GM19395 (cell line): ENCODE measurements around the gene ANKRD17.
"Not testable (repeated sequence)": the region's sequence is repeated elsewhere in the genome, so short reads cannot be mapped to it uniquely, and the experiment has no call there.

Experiments
- ATAC-seq: cut with Tn5 transposase; IDR thresholded peaks from one replicate; pipeline ENCODE4 v1.9.1; 2021; ENCODE audit warnings: mild to moderate bottlenecking, moderate library complexity; ENCODE audit not compliant: unreplicated experiment

ANKRD17 gene

DNA sequence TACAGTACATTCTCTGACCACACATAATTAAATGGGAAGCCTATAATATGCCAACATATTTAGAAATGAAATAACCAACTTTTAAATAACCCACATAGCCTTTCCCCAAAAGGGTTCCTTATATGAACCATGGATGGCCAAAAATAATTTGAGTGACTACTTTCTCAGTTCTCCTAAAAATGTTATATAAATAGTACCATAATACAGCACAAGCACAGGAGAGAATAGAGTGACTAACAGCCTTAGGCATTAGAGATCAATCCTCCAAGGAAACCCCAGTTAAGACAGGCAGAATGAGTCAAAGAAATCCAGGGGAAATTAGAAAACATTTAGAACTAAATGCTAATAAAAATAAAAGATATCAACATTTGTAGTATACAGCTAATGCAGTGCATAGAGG, 50.2 kb downstream of the ANKRD17 start:
- no peak for ATAC-seq

- no peak for ATAC-seq
Measured at GRCh38 chr4:73206236-73206635, 52.4 kb downstream of the ANKRD17 start.

DNA sequence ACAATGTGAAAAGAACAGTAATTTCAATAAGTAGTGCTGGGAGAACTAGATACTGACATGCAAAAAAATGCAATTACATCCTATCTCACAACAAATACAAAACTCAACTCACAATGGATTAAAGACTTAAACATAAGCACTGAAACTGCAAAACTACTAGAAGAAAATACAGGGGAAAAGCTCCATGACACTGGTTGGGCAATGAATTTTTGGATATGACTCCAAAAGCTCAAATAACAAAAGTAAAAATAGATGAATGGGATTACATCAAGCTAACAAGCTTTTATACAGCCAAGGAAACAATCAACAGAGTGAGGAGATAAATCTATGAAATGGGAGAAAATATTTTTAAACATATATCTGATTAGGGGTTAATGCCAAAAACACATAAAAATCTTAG, 53.1 kb downstream of the ANKRD17 start:
- ATAC-seq = no peak

DNA sequence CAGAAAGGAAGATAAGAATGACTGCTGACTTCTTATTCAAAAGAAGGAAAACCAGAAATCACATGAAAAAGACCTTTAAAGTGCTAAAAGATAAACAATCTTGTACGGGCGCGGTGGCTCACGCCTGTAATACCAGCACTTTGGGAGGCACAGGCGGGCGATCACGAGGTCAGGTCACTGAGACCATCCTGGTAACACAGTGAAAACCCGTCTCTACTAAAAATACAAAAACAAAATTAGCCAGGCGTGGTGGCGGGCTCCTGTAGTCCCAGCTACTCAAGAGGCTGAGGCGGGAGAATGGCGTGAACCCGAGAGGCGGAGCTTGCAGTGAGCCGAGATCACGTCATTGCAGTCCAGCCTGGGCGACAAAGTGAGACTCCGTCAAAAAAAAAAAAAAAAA, 54.6 kb downstream of the ANKRD17 start:
- ATAC-seq = not testable (repeated sequence)

- ATAC-seq = no peak
Measured at GRCh38 chr4:73197220-73197619, 61.4 kb downstream of the ANKRD17 start.

GRCh38 chr4:73194064-73194463, 64.5 kb downstream of the ANKRD17 start:
- ATAC-seq = no peak

DNA sequence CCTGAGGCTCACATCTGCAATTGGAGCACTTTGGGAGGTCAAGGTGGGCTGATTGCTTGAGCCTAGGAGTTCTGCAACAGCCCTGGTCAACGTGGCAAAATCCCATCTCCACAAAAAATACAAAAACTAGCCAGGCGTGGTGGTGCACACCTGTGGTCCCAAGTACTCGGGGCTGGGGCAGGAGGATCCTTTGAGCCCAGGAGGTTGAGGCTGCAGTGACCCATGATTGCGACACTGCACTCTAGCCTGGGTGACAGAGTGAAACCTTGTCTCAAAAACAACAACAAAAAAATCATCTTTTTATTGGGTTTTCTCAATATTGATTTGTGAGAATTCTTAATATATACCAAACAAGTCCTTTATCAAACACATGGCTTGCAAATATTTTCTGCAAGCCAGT, 64.9 kb downstream of the ANKRD17 start:
- ATAC-seq = peak; percentile 24

DNA sequence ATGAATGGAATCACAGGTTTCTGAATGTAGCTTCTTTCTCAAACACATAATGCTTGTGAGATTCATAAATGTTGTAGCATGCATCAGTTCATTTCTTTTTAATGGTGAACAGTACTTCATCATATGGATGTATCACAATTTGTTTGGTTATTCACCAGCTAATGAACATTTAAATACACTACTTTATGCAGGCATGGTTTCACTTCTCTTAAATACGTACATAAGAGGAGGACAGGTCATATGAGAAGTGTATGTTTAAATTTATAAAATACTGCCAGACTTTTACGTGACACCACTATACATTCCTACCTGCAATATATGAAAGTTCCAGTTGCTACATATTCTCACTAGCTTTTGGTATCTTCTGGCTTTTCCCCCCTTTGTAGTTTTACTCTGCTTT, 65.4 kb downstream of the ANKRD17 start:
- peak; percentile 83 for ATAC-seq

DNA sequence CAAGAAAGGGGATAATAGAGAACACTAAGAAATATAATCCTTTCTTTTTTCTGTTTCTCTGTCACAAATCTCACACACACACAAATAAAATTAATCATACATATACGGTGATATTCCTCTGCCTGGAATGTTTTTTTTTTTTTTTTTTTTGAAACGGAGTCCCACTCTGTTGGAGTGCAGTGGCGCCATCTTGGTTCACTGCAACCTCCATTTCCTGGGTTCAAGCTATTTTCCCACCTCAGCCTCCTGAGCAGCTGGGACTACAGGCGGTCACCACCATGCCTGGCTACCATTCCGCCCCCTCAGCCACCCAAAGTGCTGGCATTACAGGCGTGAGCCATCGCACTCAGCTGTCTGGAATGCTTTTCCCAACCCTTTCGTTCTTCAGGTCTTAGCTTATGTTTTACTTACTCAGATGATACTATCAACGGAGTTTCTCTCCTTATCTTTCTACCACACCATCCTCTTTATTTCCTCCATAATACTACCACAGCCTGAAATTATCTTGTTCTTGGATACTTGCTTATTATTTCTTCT, 69.3 kb downstream of the ANKRD17 start:
- no peak for ATAC-seq

GRCh38 chr4:73187325-73187724, 71.3 kb downstream of the ANKRD17 start:
- ATAC-seq = peak; percentile 81

DNA sequence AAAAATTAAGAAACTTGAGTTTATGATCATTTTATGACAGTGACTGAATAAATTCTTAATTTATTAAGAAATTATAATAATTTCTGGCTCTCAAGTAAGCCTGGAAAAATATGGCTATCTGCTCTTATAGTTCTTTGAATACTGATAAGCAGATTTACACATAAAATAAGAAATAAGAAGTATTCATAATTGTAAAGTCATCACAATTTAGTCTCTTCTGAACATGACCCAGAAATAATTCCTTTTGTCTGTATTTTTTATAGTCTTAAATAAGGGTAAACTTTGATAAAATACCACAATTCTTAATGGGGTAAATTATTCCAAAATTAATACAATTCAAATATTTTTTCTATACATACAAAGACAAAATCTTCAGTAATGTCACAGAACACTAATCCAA, 72.7 kb downstream of the ANKRD17 start:
- ATAC-seq = no peak

DNA sequence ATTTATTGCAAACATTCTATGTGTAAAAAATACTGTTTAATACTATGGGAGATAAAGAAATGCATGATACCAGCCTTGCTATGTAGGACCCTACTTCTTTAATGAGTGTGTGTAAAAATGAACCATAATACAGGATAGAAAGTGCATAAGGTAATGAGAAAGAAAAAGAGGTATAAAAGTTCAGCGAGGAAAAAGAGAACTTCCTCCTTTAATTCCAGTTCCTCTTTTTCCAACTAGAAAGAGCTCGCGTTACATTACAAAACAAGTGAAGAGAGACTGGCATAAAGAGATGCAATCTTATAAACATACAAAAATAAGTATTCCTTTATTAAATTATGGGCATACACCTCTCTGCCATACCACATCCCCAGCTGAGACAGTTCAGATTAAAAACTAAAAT, 77.4 kb downstream of the ANKRD17 start:
- peak; percentile 50 for ATAC-seq

- ATAC-seq = no peak
Measured at GRCh38 chr4:73178389-73178788, 80.2 kb downstream of the ANKRD17 start.

- no peak for ATAC-seq
Measured at GRCh38 chr4:73172161-73172560, 86.4 kb downstream of the ANKRD17 start.

- ATAC-seq = no peak
Measured at GRCh38 chr4:73170518-73171198, 87.9 kb downstream of the ANKRD17 start.

DNA sequence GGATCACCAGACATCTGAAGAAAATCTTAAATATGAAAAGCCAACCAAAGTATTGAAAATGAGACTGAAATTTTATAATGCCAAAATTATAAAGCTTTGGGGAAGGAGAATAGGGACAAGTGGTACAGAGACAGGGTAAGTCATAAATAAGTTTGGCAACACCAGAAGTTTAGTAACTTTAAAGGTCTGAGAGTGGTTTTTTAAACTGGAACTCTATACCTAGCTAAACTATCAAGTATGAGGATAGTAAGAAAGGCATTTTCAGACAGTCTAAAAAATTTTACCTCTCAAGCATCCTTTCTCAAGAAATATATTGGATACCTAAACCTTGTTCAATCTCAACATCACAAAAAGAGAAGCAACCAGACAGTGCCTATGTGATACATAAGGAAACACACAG, 92.4 kb downstream of the ANKRD17 start:
- ATAC-seq = no peak

DNA sequence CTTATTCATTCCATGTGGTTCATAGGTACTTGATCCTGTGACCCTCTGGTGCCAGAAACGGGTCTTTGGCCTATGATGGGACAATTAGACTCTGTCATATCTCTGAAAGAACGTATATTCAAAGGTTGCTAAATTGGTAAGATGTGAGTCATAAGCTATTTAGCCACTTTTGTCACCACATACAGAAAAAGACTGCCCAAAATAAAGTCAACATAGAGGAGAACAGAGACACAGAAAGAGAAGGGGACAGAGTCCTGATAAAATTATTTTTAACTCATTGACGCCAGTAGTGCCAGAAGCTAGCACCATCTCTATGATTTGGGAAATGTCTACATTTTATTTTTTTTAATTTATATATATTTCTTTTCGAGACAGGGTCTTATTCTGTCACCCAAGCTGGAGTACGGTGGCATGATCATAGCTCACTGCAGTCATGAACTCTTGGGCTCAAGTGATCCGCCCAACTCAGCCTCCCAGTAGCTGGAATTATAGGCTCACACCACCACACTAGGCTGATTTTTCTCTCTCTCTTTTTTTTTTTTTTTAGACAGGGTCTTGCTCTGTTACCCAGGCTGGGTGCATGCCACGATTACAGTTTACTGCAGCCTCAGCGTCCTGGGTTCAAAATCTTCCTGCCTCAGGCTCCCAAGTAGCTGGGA, 96.9 kb downstream of the ANKRD17 start:
- ATAC-seq = no peak

- ATAC-seq = no peak
Measured at GRCh38 chr4:73156394-73156793, 102.2 kb downstream of the ANKRD17 start.

DNA sequence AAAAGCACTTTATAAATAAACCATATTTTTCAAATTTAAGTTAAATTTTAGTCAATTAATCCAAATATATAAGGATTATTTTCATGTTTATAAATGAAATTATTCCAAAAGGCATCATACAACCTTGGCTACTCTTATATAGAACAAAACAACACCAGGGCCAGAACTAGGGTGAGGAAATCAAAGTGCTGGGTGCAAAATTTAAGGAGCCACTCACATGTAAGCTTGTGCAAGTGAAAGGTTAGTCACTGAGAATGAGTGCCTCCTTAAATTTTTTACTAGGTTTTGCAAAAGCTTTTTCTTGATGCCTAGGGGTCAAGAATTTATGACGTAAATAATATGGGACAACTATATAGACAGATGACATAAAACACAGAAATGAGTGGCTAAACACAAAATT, 105.7 kb downstream of the ANKRD17 start:
- no peak for ATAC-seq

- no peak for ATAC-seq
Measured at GRCh38 chr4:73142995-73143547, 115.5 kb downstream of the ANKRD17 start.

DNA sequence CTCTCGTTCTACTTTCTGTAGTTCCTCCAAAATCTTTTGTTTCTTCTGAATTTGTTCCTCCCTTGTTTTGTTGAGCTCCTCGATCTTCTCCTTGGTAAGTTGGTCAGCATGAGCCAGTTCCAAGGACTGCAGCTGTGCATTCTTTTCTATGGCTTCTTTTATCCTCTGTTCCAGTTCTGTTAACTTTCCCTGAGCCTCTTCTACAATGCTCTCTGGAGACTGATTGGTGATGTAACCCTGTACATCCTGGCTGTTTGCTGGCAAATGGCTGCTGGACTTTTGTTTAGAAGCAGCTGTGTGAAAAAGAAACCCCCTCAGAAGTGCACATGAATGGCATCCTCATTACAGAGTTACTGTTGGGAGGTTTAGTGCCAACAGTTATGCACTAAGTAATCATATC, 118.6 kb downstream of the ANKRD17 start:
- ATAC-seq = no peak

GRCh38 chr4:73139245-73139644, 119.4 kb downstream of the ANKRD17 start:
- no peak for ATAC-seq
